ENCODE data around the gene RNF20.

GRCh38 chr9:101486693-101487442 is 46.8 kb upstream of the RNF20 start:
- TF ChIP-seq CTCF (IDR thresholded peaks at IDR 0.05 in 4 of 5, conservative IDR thresholded peaks at IDR 0.05 in 1 of 5) = no peak
- no peak for TF ChIP-seq POLR2A (IDR thresholded peaks at IDR 0.05)

Measured in gastrocnemius medialis (tissue), 4 donors.